ENCODE data around the gene ASNS.
"Not testable (repeated sequence)": the region's sequence is repeated elsewhere in the genome, so short reads cannot be mapped to it uniquely, and the experiment has no call there.

DNA sequence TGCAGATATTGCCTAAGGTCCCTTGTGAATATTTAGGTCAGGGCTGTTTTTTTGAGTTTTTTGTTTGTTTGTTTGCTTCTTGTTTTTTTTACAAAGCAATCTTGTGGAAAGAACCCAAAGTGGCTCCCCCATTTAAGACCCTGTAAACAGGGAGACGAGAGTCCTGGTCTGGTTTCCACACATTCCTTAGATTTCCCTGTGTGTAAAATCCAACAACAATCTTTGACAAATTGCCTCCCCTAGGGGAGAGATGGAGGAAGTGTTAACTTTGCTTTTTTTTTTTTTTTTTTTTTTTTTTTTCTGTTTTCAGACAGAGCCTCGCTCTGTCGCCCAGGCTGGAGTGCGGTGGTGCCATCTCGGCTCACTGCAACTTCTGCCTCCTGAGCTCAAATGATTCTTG is 40.1 kb upstream of the ASNS start:
- TF ChIP-seq, protein P1, sequence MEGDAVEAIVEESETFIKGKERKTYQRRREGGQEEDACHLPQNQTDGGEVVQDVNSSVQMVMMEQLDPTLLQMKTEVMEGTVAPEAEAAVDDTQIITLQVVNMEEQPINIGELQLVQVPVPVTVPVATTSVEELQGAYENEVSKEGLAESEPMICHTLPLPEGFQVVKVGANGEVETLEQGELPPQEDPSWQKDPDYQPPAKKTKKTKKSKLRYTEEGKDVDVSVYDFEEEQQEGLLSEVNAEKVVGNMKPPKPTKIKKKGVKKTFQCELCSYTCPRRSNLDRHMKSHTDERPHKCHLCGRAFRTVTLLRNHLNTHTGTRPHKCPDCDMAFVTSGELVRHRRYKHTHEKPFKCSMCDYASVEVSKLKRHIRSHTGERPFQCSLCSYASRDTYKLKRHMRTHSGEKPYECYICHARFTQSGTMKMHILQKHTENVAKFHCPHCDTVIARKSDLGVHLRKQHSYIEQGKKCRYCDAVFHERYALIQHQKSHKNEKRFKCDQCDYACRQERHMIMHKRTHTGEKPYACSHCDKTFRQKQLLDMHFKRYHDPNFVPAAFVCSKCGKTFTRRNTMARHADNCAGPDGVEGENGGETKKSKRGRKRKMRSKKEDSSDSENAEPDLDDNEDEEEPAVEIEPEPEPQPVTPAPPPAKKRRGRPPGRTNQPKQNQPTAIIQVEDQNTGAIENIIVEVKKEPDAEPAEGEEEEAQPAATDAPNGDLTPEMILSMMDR (IDR thresholded peaks at IDR 0.05; ENCODE audit: low read length), result not testable (repeated sequence)
- TF ChIP-seq EZH2 (IDR thresholded peaks at IDR 0.05; ENCODE audit: borderline replicate concordance, low read length), result not testable (repeated sequence)

Measured in OCI-LY1 (cell line).